HepG2 (cell line): ENCODE data around the gene RITA1. TPM values are rescaled to one million over a fixed set of nuclear protein-coding genes. Genes with fewer than 3 reads are reported as not detected.

ENCODE experiments used
- ATAC-seq: fragments of 200-7000 bp; cut with Tn5 transposase; 3 replicates; pipeline ENCODE4 v1.9.1; 2020; ENCODE audit warnings: mild to moderate bottlenecking, moderate library complexity
- BruUV-seq: library from RNA; stranded (reverse); fragments of 400-500 nt; replicated peaks from 2 replicates; lab custom pipeline; 2021; lab: Mats Ljungman, UMichigan
- CTCF ChIA-PET: fragments of 300-600 bp; formaldehyde crosslinking; extraction: SDS; loops from one replicate; lab custom pipeline; 2021; ENCODE audit warnings: low total read pairs, inconsistent platforms, low intra/inter-chr PET ratio; lab: Yijun Ruan, JAX
- POLR2A ChIA-PET: fragments of 350-600 bp; sonication (Branson Sonifier 250); formaldehyde crosslinking; loops from one replicate; lab custom pipeline; 2020; ENCODE audit warnings: antibody characterized with exemption, inconsistent platforms; lab: Yijun Ruan, JAX
- DNase-seq: peaks from one replicate; pipeline ENCODE4 v3.0.0-alpha.2; 2015; ENCODE audit warnings: low spot score
- FAIRE-seq: peaks from 3 replicates; lab custom pipeline; 2011; peaks lifted over from hg19 to GRCh38; lab: Jason Lieb, UNC
- H2AFZ ChIP-seq: one replicate; pipeline ENCODE4 v1.6.1; 2011; ENCODE audit warnings: low read length, inconsistent platforms
- H3K27ac ChIP-seq: fragments of 300-600 bp; 3 replicates; pipeline ENCODE4 v1.8.0; 2011; ENCODE audit warnings: mixed run types, mild to moderate bottlenecking, mixed read lengths, low read length, inconsistent platforms; ENCODE audit not compliant: insufficient read depth; ENCODE audit errors: extremely low read length
- H3K27me3 ChIP-seq, 2 experiments: fragments of 200-600 bp in 1 of 2; 2 replicates in 1 of 2; 3 replicates in 1 of 2; pipeline versions ENCODE4 v1.6.0 to v1.8.0; 2011; ENCODE audit warnings: low read length in 2 of 2, mild to moderate bottlenecking in 2 of 2, moderate library complexity in 2 of 2, inconsistent platforms in 1 of 2; ENCODE audit not compliant: insufficient read depth in 2 of 2, control insufficient read depth in 1 of 2
- H3K36me3 ChIP-seq, 2 experiments: fragments of 200-600 bp in 1 of 2; replicated peaks in 1 of 2; 2 replicates in 1 of 2; 3 replicates in 1 of 2; pipeline versions ENCODE4 v1.5.1 to v1.8.0; 2011; ENCODE audit warnings: low read length in 2 of 2, inconsistent platforms in 1 of 2; ENCODE audit not compliant: insufficient read depth in 2 of 2, control insufficient read depth in 1 of 2
- H3K4me1 ChIP-seq: 2 replicates; pipeline ENCODE4 v1.5.1; 2012; ENCODE audit warnings: low read length, inconsistent platforms; ENCODE audit not compliant: insufficient read depth
- H3K4me2 ChIP-seq: 2 replicates; pipeline ENCODE4 v1.6.0; 2011; ENCODE audit warnings: low read depth, low read length, inconsistent platforms
- H3K4me3 ChIP-seq, 3 experiments: fragments of 200-600 bp in 1 of 3; sonication (generic), shearing (Covaris generic) in 1 of 3; replicated peaks in 1 of 3; 2 replicates each; pipeline ENCODE4 v1.5.1; 2011 to 2016; ENCODE audit warnings: low read length in 3 of 3, inconsistent platforms in 2 of 3, low read depth in 2 of 3, mild to moderate bottlenecking in 2 of 3, control low read depth in 1 of 3, mixed read lengths in 1 of 3; ENCODE audit not compliant: insufficient read depth in 1 of 3
- H3K79me2 ChIP-seq: one replicate; pipeline ENCODE4 v1.6.1; 2011; ENCODE audit warnings: low read length, inconsistent platforms; ENCODE audit not compliant: insufficient read depth
- H3K9ac ChIP-seq: 2 replicates; pipeline ENCODE4 v1.6.0; 2011; ENCODE audit warnings: mild to moderate bottlenecking, low read depth, low read length, inconsistent platforms; ENCODE audit not compliant: insufficient read depth
- H3K9me3 ChIP-seq: 2 replicates; pipeline ENCODE4 v1.5.1; 2012; ENCODE audit warnings: mild to moderate bottlenecking, low read length
- H4K20me1 ChIP-seq: 2 replicates; pipeline ENCODE4 v1.6.0; 2011; ENCODE audit warnings: inconsistent platforms, mild to moderate bottlenecking, low read length, moderate library complexity; ENCODE audit not compliant: insufficient read depth
- BCL3 ChIP-seq: sonication (generic); formaldehyde crosslinking; IDR thresholded peaks from 2 replicates; pipeline ENCODE4 v1.5.1; 2020; ENCODE audit warnings: mild to moderate bottlenecking, missing genetic modification reagents, moderate library complexity
- ZBTB40 ChIP-seq, 2 experiments: fragments of 450-650 bp in 1 of 2; sonication (generic) in 1 of 2; formaldehyde crosslinking in 1 of 2; IDR thresholded peaks; 2 replicates each; pipeline versions ENCODE4 v1.6.1 to v1.8.0; 2016 to 2022; ENCODE audit warnings: antibody characterized with exemption in 1 of 2, mild to moderate bottlenecking in 1 of 2, missing genetic modification reagents in 1 of 2
- WGBS: methylation state at CpG from one replicate; pipeline ENCODE4 v1.1.6; 2017; ENCODE audit warnings: low lambda C conversion rate; 5-methylcytosine and 5-hydroxymethylcytosine counted together
- in situ Hi-C: cut with HindIII; loops from 2 replicates; pipeline ENCODE4 v1.10.0; 2017; ENCODE audit warnings: low pct_unique_long_range_greater_than_20kb; ENCODE audit not compliant: extremely low pct_ligation_motif_present
- intact Hi-C: fragments of 100-400 bp; cut with micrococcal nuclease; formaldehyde crosslinking; loops from one replicate; pipeline ENCODE4 v1.10.0; 2022; ENCODE audit not compliant: unreplicated experiment
- polyA plus RNA-seq, 8 experiments: library from polyadenylated mRNA; depleted of rRNA in 3 of 8; stranded (reverse) in 7 of 8; unstranded in 1 of 8; fragments of >200 nt; fragmentation: Illumina TruSeq in 4 of 8; extraction: Trizol in 4 of 8; gene quantifications; 2 replicates each; pipeline versions ENCODE4 v1.2.1 to v1.2.3, GENCODE V29; 2011 to 2016; ENCODE audit warnings: low read depth in 4 of 8, missing spikeins in 1 of 8, mixed read lengths in 1 of 8; ENCODE audit not compliant: insufficient read depth in 1 of 8
- total RNA-seq, 5 experiments: library from RNA; depleted of rRNA; stranded (reverse); fragments of >200 nt; fragmentation: Illumina TruSeq; extraction: Trizol; gene quantifications; 2 replicates each; pipeline ENCODE4 v1.2.3, GENCODE V29; 2016; ENCODE audit warnings: low read depth in 1 of 5

Gene RITA1
- total and polyA plus RNA-seq, 2 of the 13 experiments (the other 11 are each of a cell fraction or from before 2014, with no cell fraction given) = 12.4 to 28.9 TPM

GRCh38 chr12:113170457-113170856, 15.1 kb upstream of the RITA1 start:
- intact Hi-C loops = no loop called here

More at GRCh38 chr12:113170457-113170856, 15.1 kb upstream of the RITA1 start:
- TF ChIP-seq ZBTB40 (IDR thresholded peaks at IDR 0.05) (no peak), ZBTB40 (CRISPR knock-in tag; IDR thresholded peaks at IDR 0.05) (peak; percentile 44; the same call in 1 of the 2 replicates), BCL3 (CRISPR knock-in tag) (no peak)
- H3K9ac ChIP-seq = no peak overlapping the region
- no peak overlapping the region for H3K27ac ChIP-seq
- H4K20me1 ChIP-seq = peaks cover 4% of the 10 kb centered on the region; the same call in 1 of the 2 replicates
- DNase-seq = no peak
- no peak overlapping the region for H2AFZ ChIP-seq
- no peak overlapping the region for H3K4me3 ChIP-seq
- in situ Hi-C loops = no loop called here
- H3K9me3 ChIP-seq = no peaks in the 10 kb centered on the region
- H3K36me3 ChIP-seq = peaks cover 47 to 82% of the 10 kb centered on the region in 2 experiments
- WGBS = 98% methylated on average over 5 of the region's 5 CpGs
- ATAC-seq = no peak
- H3K4me2 ChIP-seq = no peak overlapping the region
- no peaks in the 10 kb centered on the region for H3K79me2 ChIP-seq
- BruUV-seq = no TSS peak
- ChIA-PET CTCF (no interaction called here), POLR2A (no interaction called here)
- no peaks in the 10 kb centered on the region for H3K4me1 ChIP-seq
- no peak for FAIRE-seq
- H3K27me3 ChIP-seq = no peaks in the 10 kb centered on the region
